HUDEP-2 (cell line): ENCODE results near the gene LIPC.

Source experiments
- DNase-seq, 76 experiments: peaks; one replicate each; lab custom pipeline; 2025; ENCODE audit not compliant: unreplicated experiment in 76 of 76; lab: John Stamatoyannopoulos, UW

LIPC gene

DNA sequence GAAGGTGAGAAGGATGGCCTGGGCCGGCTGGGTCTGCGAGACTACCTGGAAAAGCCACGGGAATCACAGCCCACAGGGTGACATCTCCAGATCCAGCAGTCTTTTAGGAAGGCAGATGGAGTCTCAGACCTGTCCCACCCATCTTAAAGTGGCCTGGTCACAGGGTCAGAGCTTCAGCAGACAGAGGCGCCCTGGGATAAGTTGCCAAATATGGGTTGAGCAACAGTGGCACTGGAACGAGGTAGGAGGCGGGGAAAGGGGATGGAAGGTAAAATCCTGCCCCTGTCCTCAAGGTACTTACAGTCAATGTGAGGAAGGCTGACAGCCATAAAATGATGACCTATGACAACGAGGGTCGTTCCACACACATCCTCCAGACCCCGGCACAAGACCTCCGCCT is 80.7 kb downstream of the LIPC start:
- DNase-seq: no peak

- no peak for DNase-seq
Observed at GRCh38 chr15:58513008-58513407, 81.2 kb downstream of the LIPC start.

GRCh38 chr15:58513726-58514336 is 82.0 kb downstream of the LIPC start:
- no peak for DNase-seq

DNA sequence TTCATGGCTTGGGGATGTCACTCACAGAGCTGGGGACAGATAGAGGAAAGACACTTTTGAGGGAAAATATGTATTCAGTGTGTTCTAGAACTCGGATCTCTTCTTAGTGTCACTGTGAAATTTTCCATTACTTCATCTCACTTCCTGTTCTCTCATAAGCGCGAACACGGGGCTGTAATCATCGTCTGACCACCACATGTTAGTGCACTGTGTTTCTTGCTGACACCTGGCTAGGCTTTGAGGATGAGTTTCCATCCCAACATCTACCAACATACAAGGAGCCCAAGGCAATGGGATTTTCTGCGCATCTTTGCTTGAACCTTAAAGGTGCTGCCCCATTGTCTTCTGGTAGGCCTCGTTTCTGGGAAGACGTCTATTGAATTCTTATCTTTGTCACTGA is 84.0 kb downstream of the LIPC start:
- no peak for DNase-seq

GRCh38 chr15:58517252-58517681 is 85.5 kb downstream of the LIPC start:
- peak in 1 of 76 experiments; percentile 4 for DNase-seq

- DNase-seq: no peak
Observed at GRCh38 chr15:58517682-58518525, 86.1 kb downstream of the LIPC start.

DNA sequence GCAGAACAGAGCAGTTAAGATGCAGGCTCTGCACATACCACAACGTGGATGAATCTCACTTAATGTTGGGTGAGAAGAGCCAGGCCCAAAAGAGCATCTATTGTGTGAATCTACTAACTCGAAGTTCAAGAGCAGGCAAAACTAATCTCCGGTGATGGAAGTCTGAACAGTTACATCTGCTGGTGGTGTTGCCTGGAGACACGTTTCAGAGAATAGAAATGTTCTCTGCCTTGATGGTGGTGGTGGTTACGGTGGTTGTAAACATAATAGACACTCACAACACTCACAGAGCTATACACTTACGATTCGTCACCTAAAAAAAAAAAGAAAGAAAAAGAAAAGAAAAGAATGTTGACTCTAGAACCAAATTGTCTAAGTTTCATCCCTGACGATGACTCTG is 86.8 kb downstream of the LIPC start:
- DNase-seq: no peak

DNA sequence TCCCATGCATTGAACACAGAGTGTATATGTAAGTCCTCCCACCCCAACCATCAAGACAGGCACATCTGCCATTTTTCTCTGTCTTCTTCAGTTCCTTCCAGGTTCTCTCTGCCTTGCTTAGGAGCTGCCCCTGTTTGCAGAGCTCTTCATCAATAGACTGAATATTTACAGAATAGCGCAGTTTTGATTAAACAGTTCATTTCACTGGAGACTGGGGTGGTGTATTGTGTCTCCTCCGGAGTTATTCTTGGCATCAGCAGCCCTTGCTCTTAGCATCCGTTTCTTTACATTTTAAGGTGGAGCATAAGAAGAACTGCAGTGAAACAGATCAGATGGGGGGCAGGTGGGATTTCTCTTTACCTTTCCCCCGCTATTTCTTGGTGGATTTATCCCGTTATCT is 87.7 kb downstream of the LIPC start:
- no peak for DNase-seq

DNA sequence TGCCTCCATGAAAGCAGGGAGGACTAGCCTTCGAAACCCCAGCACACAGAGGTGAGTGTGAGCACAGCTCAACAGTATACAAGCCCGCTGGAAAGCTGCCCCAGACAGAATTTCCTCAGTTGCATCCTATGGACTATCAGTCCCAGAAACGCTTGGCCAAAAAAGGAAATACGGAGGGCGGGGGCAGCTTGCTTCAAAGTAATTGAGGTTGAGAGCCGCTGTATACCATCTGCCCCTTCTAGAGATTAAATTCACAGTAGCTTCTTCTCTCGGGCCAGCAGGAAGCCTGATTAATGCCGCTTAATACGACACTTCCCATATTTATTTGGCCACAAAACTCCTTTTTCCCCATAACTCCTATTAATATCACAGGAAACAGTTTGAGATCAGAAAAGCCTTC is 88.7 kb downstream of the LIPC start:
- no peak for DNase-seq

- DNase-seq: no peak
Observed at GRCh38 chr15:58520936-58521292, 89.1 kb downstream of the LIPC start.

DNA sequence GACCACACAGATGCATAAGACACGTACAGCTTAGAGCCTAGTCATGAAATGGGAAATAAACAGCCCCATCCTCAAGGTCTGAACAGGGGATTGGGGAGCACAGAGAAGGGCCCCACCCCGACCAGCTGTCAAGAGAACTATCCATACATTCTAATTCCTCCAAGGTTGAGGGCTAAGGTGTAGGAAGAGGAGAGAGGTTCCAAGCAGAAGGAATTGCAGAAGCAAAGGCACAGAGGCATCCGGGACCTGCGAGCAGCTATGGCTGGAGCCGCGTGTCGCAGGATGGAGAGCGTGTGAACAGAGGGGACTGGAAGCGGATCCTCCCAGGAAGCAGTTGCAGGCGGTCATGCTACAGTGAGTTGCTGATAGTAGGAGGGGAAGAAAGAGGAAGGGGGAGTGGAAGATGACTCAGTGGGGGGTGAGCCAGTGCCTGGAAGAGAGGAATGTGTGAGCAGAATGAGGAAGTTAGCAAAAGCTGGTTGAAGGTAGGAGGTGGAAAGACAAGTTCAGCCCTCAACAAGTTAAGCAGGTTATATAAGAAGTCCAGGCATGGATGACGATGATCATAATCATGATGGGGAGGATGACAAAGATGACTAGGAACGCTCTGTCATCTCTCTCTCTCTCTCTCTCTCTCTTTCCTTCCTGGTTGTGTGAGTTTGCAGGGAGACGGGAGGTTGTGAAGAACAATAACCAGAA is 89.7 kb downstream of the LIPC start:
- DNase-seq: peak in 7 of 76 experiments; percentile 1 to 37 (median 16)

DNA sequence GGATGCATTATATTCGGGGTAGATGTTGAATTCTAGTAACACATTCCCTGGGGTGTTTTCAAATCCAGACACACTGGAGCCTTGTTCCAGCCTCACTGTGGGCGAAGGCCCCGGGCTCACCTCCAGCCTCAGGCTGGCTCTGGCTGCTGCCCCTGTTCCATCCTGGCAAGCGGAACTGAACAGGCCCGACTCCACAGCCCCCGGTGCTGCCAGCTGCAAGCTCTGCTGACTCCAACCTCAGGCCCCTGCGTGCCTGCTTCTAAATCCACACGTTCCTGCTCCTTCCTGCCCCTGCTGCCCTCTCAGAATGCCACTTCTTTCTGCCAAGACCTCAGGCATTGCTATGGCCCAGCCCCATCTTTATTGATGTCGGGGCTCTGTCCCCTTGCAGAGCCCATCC is 90.6 kb downstream of the LIPC start:
- DNase-seq: no peak

- DNase-seq: no peak
Observed at GRCh38 chr15:58522865-58523264, 91.1 kb downstream of the LIPC start.

GRCh38 chr15:58523634-58524033 is 91.8 kb downstream of the LIPC start:
- DNase-seq: no peak

DNA sequence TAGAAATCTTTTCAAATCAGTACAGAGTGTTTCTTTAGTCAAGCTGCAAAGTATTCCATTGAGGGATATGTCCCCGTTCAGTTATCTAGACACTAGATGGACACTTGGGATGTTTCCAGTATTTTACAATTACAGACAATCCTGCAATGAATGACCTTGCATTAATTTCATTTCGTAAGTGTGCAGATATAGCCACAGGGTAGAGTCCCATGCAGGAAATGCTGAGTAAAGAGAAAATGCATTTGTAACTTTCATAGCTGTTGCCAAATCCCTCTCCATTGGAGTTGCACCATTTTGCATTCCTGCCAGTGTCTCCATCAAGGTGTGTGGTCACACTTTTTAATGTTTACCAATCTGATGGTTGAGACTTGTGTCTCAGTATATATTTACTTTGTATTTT is 92.5 kb downstream of the LIPC start:
- no peak for DNase-seq

GRCh38 chr15:58525991-58526421 is 94.2 kb downstream of the LIPC start:
- DNase-seq: no peak

DNA sequence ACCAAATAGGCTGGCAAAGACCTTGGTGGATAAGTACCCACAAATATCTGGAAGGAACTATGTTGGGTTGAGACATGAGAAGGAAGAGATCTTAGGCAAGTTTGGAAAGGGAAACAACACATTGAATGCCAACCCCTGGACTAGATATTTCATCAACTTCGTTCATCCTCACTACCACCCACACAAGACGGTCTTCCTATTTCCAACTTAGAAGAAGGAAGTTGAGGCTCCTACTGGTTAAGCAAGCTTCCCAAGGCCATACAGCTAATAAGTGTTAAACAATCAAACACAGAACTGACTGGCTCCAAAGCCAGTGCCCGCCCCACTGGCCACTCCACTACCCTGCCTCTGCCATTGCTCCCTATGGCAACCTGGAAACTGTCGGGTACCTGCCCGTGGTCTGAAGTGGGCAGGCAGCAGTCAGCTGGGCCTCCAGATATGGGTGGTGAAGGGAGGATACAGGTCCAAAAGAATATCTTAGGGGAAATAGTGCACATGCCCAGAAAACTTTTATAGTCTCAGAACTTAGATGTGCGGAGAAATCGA is 94.9 kb downstream of the LIPC start:
- DNase-seq: no peak

GRCh38 chr15:58527573-58528187 is 95.9 kb downstream of the LIPC start:
- DNase-seq: no peak

GRCh38 chr15:58528188-58528870 is 96.5 kb downstream of the LIPC start:
- DNase-seq: no peak

DNA sequence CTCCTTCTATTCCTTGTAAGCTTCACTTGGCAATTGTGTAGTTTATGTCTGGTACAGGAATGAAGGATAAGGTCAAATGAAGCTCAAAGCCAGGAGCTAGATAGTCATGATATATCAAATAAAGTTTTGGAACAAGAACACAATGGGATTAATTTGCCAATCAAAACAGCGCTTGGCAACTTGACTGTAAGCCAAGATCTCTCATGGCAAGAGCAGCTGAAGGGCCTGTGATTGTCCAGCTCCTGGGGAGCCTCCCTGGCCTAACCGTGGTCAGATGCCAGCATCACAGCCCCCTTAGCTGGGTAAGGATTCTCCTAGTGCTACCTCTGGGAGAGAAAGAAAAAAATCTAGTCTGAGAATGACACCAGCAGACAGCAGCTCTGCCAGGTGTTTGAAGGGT is 97.2 kb downstream of the LIPC start:
- DNase-seq: no peak
